ENCODE measurements around the gene TMEM144.

- TF ChIP-seq CTCF (IDR thresholded peaks at IDR 0.05; ENCODE audit: low read depth, low read length, missing input control) (no peak), MAX (IDR thresholded peaks at IDR 0.05) (no peak), ZBTB33 (IDR thresholded peaks at IDR 0.05) (no peak), RAD21 (IDR thresholded peaks at IDR 0.05) (no peak)
Measured at GRCh38 chr4:158297866-158298265, 87.6 kb downstream of the TMEM144 start.

Data from liver (tissue), 3 donors.